ENCODE measurements around the gene AHDC1. TPM values are rescaled to one million over a fixed set of nuclear protein-coding genes. Genes with fewer than 3 reads are reported as not detected.
A peak's percentile ranks its signal among the peaks of the same experiment; 100 is the strongest.

Gene AHDC1
- total RNA-seq, 1 experiment from 2014 or later: 49.0 TPM

DNA sequence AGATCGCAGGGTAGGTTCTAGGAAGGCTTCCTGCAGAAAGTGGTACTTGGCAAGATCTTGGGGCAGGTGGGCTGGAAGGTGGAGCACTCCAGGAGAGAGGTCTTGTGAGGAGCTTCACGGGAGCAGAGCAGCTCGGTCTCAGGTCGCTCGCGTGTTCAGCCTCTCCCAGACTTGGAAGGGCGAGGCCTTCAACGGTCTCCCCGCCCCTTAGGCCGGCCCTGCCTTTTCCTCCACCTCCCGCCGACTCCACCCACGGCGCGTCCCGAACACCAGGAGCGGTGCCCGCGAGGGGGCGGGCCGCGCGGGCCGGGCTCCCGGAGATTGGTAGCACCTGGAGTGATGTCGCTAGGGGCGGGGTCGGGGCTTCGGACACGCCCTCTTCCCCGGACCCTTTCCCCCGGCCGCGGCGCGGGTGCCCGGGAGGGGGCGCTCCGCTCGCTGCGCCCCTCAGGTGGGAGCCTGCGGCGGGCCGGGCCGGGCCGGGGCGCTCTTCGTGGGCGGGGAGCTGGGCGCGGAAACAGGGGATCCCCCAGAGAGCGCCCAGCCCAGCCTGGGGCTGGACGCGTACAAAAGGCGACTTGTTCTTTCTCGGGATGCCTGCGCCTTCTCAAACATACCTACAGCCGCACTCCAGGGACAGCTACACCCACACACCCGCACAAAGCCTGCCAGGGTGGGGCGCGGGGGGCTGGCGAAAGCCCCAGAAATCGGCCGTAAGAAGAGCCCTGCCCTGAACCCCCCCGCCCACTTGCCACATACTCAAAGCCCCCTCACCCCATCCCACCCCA lies 35.5 kb downstream of the AHDC1 start (continued):
- 0 out of 2 replicates have a peak, but pooled peaks have one; percentile 51 for TF ChIP-seq HMGXB4 (CRISPR knock-in tag; IDR thresholded peaks at IDR 0.05)
- TF ChIP-seq ZNF232 (CRISPR knock-in tag; IDR thresholded peaks at IDR 0.05): no peak
- TF ChIP-seq, protein P1, sequence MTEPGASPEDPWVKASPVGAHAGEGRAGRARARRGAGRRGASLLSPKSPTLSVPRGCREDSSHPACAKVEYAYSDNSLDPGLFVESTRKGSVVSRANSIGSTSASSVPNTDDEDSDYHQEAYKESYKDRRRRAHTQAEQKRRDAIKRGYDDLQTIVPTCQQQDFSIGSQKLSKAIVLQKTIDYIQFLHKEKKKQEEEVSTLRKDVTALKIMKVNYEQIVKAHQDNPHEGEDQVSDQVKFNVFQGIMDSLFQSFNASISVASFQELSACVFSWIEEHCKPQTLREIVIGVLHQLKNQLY (CRISPR knock-in tag; IDR thresholded peaks at IDR 0.05): no peak
- peak; percentile 78 for TF ChIP-seq ZNF423 (CRISPR knock-in tag; IDR thresholded peaks at IDR 0.05)
- TF ChIP-seq FOXK1 (CRISPR knock-in tag; IDR thresholded peaks at IDR 0.05): no peak
- TF ChIP-seq FOXJ3 (CRISPR knock-in tag; IDR thresholded peaks at IDR 0.05; ENCODE audit: borderline replicate concordance): no peak
- no peak for TF ChIP-seq USF2 (CRISPR knock-in tag; IDR thresholded peaks at IDR 0.05)
- TF ChIP-seq, protein P2, sequence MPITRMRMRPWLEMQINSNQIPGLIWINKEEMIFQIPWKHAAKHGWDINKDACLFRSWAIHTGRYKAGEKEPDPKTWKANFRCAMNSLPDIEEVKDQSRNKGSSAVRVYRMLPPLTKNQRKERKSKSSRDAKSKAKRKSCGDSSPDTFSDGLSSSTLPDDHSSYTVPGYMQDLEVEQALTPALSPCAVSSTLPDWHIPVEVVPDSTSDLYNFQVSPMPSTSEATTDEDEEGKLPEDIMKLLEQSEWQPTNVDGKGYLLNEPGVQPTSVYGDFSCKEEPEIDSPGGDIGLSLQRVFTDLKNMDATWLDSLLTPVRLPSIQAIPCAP (CRISPR knock-in tag; IDR thresholded peaks at IDR 0.05): no peak
- TF ChIP-seq SOX15 (CRISPR knock-in tag; IDR thresholded peaks at IDR 0.05): no peak
- TF ChIP-seq, protein P3, sequence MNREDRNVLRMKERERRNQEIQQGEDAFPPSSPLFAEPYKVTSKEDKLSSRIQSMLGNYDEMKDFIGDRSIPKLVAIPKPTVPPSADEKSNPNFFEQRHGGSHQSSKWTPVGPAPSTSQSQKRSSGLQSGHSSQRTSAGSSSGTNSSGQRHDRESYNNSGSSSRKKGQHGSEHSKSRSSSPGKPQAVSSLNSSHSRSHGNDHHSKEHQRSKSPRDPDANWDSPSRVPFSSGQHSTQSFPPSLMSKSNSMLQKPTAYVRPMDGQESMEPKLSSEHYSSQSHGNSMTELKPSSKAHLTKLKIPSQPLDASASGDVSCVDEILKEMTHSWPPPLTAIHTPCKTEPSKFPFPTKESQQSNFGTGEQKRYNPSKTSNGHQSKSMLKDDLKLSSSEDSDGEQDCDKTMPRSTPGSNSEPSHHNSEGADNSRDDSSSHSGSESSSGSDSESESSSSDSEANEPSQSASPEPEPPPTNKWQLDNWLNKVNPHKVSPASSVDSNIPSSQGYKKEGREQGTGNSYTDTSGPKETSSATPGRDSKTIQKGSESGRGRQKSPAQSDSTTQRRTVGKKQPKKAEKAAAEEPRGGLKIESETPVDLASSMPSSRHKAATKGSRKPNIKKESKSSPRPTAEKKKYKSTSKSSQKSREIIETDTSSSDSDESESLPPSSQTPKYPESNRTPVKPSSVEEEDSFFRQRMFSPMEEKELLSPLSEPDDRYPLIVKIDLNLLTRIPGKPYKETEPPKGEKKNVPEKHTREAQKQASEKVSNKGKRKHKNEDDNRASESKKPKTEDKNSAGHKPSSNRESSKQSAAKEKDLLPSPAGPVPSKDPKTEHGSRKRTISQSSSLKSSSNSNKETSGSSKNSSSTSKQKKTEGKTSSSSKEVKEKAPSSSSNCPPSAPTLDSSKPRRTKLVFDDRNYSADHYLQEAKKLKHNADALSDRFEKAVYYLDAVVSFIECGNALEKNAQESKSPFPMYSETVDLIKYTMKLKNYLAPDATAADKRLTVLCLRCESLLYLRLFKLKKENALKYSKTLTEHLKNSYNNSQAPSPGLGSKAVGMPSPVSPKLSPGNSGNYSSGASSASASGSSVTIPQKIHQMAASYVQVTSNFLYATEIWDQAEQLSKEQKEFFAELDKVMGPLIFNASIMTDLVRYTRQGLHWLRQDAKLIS (CRISPR knock-in tag; IDR thresholded peaks at IDR 0.05; ENCODE audit: borderline replicate concordance): no peak
- 0 out of 2 replicates have a peak, but pooled peaks have one; percentile 12 for TF ChIP-seq ETV6 (CRISPR knock-in tag; IDR thresholded peaks at IDR 0.05)
- TF ChIP-seq ZNF671 (CRISPR knock-in tag; IDR thresholded peaks at IDR 0.05): no peak
- TF ChIP-seq, protein P4, sequence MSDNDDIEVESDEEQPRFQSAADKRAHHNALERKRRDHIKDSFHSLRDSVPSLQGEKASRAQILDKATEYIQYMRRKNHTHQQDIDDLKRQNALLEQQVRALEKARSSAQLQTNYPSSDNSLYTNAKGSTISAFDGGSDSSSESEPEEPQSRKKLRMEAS (CRISPR knock-in tag; IDR thresholded peaks at IDR 0.05): peak; percentile 27; the same call in 1 of the 2 replicates
- no peak for TF ChIP-seq JAZF1 (CRISPR knock-in tag; IDR thresholded peaks at IDR 0.05)
- 0 out of 2 replicates have a peak, but pooled peaks have one; percentile 34 for TF ChIP-seq ERG (CRISPR knock-in tag; IDR thresholded peaks at IDR 0.05)
- peak; percentile 77; the same call in 1 of the 2 replicates for TF ChIP-seq E2F5 (CRISPR knock-in tag; IDR thresholded peaks at IDR 0.05)
- TF ChIP-seq, protein P5, sequence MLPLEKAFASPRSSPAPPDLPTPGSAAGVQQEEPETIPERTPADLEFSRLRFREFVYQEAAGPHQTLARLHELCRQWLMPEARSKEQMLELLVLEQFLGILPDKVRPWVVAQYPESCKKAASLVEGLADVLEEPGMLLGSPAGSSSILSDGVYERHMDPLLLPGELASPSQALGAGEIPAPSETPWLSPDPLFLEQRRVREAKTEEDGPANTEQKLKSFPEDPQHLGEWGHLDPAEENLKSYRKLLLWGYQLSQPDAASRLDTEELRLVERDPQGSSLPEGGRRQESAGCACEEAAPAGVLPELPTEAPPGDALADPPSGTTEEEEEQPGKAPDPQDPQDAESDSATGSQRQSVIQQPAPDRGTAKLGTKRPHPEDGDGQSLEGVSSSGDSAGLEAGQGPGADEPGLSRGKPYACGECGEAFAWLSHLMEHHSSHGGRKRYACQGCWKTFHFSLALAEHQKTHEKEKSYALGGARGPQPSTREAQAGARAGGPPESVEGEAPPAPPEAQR (CRISPR knock-in tag; IDR thresholded peaks at IDR 0.05): no peak
- TF ChIP-seq ZNF396 (CRISPR knock-in tag; IDR thresholded peaks at IDR 0.05; ENCODE audit: borderline replicate concordance): no peak

Data from WTC11 (cell line).